GM21528 (cell line): ENCODE results near the gene HOXB7.

ENCODE experiments used
- ATAC-seq: cut with Tn5 transposase; IDR thresholded peaks from one replicate; pipeline ENCODE4 v1.9.1; 2021; ENCODE audit warnings: mild to moderate bottlenecking, moderate library complexity; ENCODE audit not compliant: unreplicated experiment, low FRiP score

Gene HOXB7

DNA sequence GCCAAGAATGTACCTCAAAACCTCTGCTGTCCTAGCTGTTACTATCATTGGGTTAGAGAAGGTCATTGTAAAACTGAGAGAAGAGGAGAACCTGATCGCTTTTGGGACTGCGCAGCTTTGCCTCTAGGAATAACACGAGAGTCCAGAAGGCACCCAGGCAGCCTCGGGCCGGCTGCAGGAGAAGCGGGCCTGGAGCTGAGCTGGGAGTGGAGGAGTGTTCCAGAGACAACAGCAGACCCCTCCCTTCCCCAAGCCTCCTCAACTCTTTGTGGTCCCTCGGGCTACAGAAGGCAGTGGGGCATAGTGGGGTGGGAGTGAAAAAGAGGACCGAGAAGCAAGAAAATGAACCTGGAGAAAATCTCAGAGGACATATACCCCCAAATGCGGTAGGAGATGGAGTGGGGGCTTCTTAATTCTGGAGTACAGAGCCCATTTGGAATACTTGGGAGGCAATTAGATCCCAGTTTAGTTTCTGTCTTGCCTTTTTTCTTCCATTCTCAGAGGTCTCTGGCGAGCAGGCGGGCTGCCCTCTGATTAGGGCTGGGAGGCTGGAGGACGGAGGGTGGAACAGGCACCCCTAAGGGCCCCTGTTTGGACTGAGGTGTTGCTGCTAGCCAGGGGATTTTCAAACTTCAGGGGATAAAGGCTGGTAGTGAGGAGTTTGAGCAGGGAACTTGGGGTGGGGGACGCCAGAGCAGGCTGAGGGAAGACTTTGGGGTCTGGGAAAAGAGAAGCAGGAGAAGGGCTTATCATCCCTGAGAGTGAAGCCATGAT, 52.6 kb downstream of the HOXB7 start:
- no peak for ATAC-seq
